ENCODE measurements around the gene BICD1.
A peak's percentile ranks its signal among the peaks of the same experiment; 100 is the strongest.

Gene BICD1

GRCh38 chr12:32360956-32361355 is 254.3 kb downstream of the BICD1 start:
- no peak for DNase-seq

GRCh38 chr12:32362892-32363291 is 256.2 kb downstream of the BICD1 start:
- no peak for DNase-seq

GRCh38 chr12:32365473-32366064 is 258.9 kb downstream of the BICD1 start:
- DNase-seq = peak; percentile 8

GRCh38 chr12:32366714-32367113 is 260.1 kb downstream of the BICD1 start:
- DNase-seq = no peak

- no peak for DNase-seq
Observed at GRCh38 chr12:32367381-32367780, 260.7 kb downstream of the BICD1 start.

GRCh38 chr12:32369202-32369601 is 262.6 kb downstream of the BICD1 start:
- DNase-seq = no peak

GRCh38 chr12:32377344-32378055 is 270.9 kb downstream of the BICD1 start:
- DNase-seq = no peak

GRCh38 chr12:32379213-32379612 is 272.6 kb downstream of the BICD1 start:
- DNase-seq = no peak

- DNase-seq = no peak
Observed at GRCh38 chr12:32379667-32380066, 273.0 kb downstream of the BICD1 start.

- no peak for DNase-seq
Observed at GRCh38 chr12:32382226-32382625, 275.6 kb downstream of the BICD1 start.

GRCh38 chr12:32390572-32391219 is 284.0 kb downstream of the BICD1 start:
- no peak for DNase-seq

- DNase-seq = no peak
Observed at GRCh38 chr12:32395026-32395425, 288.4 kb downstream of the BICD1 start.

- no peak for DNase-seq
Observed at GRCh38 chr12:32397696-32398095, 291.0 kb downstream of the BICD1 start.

GRCh38 chr12:32398181-32398580 is 291.5 kb downstream of the BICD1 start:
- no peak for DNase-seq

GRCh38 chr12:32398816-32399369 is 292.2 kb downstream of the BICD1 start:
- no peak for DNase-seq

- DNase-seq = no peak
Observed at GRCh38 chr12:32399370-32400113, 292.9 kb downstream of the BICD1 start, which contains the start of gene FGD4. Gene FGD4, plus strand, starts transcription at chr12:32399558.

- no peak for DNase-seq
Observed at GRCh38 chr12:32400114-32400672, 293.5 kb downstream of the BICD1 start.

GRCh38 chr12:32400866-32401265 is 294.2 kb downstream of the BICD1 start:
- DNase-seq = no peak

- no peak for DNase-seq
Observed at GRCh38 chr12:32402170-32402569, 295.5 kb downstream of the BICD1 start.

GRCh38 chr12:32402946-32403345 is 296.3 kb downstream of the BICD1 start:
- DNase-seq = no peak

- DNase-seq = no peak
Observed at GRCh38 chr12:32407795-32408194, 301.1 kb downstream of the BICD1 start.

GRCh38 chr12:32413412-32413811 is 306.8 kb downstream of the BICD1 start:
- no peak for DNase-seq

GRCh38 chr12:32418221-32418620 is 311.6 kb downstream of the BICD1 start:
- DNase-seq = no peak
